HG03442 (cell line): Measurements from ENCODE around the gene SSTR1.
"Not testable (repeated sequence)": the region's sequence is repeated elsewhere in the genome, so short reads cannot be mapped to it uniquely, and the experiment has no call there.

Experiments used
- ATAC-seq: cut with Tn5 transposase; IDR thresholded peaks from one replicate; pipeline ENCODE4 v1.9.1; 2021; ENCODE audit warnings: mild to moderate bottlenecking, moderate library complexity; ENCODE audit not compliant: unreplicated experiment

Gene SSTR1

GRCh38 chr14:38207736-38208617 lies at the start of gene SSTR1:
SSTR1 (plus strand) TSS chr14:38207904; CDS start chr14:38209390, 1,486 bp downstream.
- no peak for ATAC-seq

GRCh38 chr14:38158468-38158867 lies 49.2 kb upstream of the SSTR1 start:
- no peak for ATAC-seq

GRCh38 chr14:38168416-38168815 lies 39.3 kb upstream of the SSTR1 start:
- ATAC-seq, result no peak

GRCh38 chr14:38171197-38171596 lies 36.5 kb upstream of the SSTR1 start:
- no peak for ATAC-seq

GRCh38 chr14:38174711-38175110 lies 33.0 kb upstream of the SSTR1 start:
- no peak for ATAC-seq

- ATAC-seq, result no peak
These were observed 32.0 kb upstream of the SSTR1 start for GRCh38 chr14:38175658-38176057.

- no peak for ATAC-seq
These were observed 31.3 kb upstream of the SSTR1 start for GRCh38 chr14:38176379-38176778.

GRCh38 chr14:38184132-38184531 lies 23.6 kb upstream of the SSTR1 start:
- no peak for ATAC-seq

- no peak for ATAC-seq
These were observed 22.0 kb upstream of the SSTR1 start for GRCh38 chr14:38185671-38186070.

GRCh38 chr14:38186216-38186615 lies 21.5 kb upstream of the SSTR1 start:
- ATAC-seq, result no peak

- no peak for ATAC-seq
These were observed 20.2 kb upstream of the SSTR1 start for GRCh38 chr14:38187528-38187927.

GRCh38 chr14:38189930-38190726 lies 17.6 kb upstream of the SSTR1 start:
- no peak for ATAC-seq

- ATAC-seq, result not testable (repeated sequence)
These were observed 16.9 kb upstream of the SSTR1 start for GRCh38 chr14:38190846-38191245.

- not testable (repeated sequence) for ATAC-seq
These were observed 16.2 kb upstream of the SSTR1 start for GRCh38 chr14:38191491-38191890.

- ATAC-seq, result no peak
These were observed 10.5 kb upstream of the SSTR1 start for GRCh38 chr14:38197001-38197783.

- no peak for ATAC-seq
These were observed 9.8 kb upstream of the SSTR1 start for GRCh38 chr14:38197784-38198335.

- ATAC-seq, result no peak
These were observed 9.3 kb upstream of the SSTR1 start for GRCh38 chr14:38198425-38198824.

GRCh38 chr14:38199076-38199475 lies 8.6 kb upstream of the SSTR1 start:
- ATAC-seq, result no peak

- ATAC-seq, result no peak
These were observed 8.0 kb upstream of the SSTR1 start for GRCh38 chr14:38199739-38200138.

GRCh38 chr14:38201137-38201828 lies 6.4 kb upstream of the SSTR1 start:
- ATAC-seq, result no peak
